GM21390 (cell line): ENCODE results near the gene TMEM183A.
A peak's percentile ranks its signal among the peaks of the same experiment; 100 is the strongest.

ENCODE experiments used
- ATAC-seq: cut with Tn5 transposase; IDR thresholded peaks from one replicate; pipeline ENCODE4 v1.9.1; 2021; ENCODE audit not compliant: unreplicated experiment

Gene TMEM183A

GRCh38 chr1:203028067-203028783 lies 21.1 kb downstream of the TMEM183A start:
- no peak for ATAC-seq

- ATAC-seq, result no peak
Observed at GRCh38 chr1:203028784-203029553, 21.8 kb downstream of the TMEM183A start.

- no peak for ATAC-seq
Observed at GRCh38 chr1:203031467-203031866, 24.3 kb downstream of the TMEM183A start.

GRCh38 chr1:203033287-203033686 lies 26.1 kb downstream of the TMEM183A start:
- ATAC-seq, result no peak

GRCh38 chr1:203033917-203034316 lies 26.7 kb downstream of the TMEM183A start:
- ATAC-seq, result no peak

GRCh38 chr1:203034422-203035110 lies 27.4 kb downstream of the TMEM183A start:
- ATAC-seq, result no peak

GRCh38 chr1:203035111-203036000 lies 28.2 kb downstream of the TMEM183A start:
- no peak for ATAC-seq

GRCh38 chr1:203036135-203036534 lies 29.0 kb downstream of the TMEM183A start:
- no peak for ATAC-seq

- ATAC-seq, result no peak
Observed at GRCh38 chr1:203036537-203036936, 29.4 kb downstream of the TMEM183A start.

GRCh38 chr1:203037509-203038190 lies 30.5 kb downstream of the TMEM183A start:
- no peak for ATAC-seq

GRCh38 chr1:203038217-203038741 lies 31.1 kb downstream of the TMEM183A start:
- ATAC-seq, result peak; percentile 56

GRCh38 chr1:203038891-203039608 lies 31.9 kb downstream of the TMEM183A start:
- ATAC-seq, result no peak

GRCh38 chr1:203039609-203040512 lies 32.7 kb downstream of the TMEM183A start:
- ATAC-seq, result no peak

- no peak for ATAC-seq
Observed at GRCh38 chr1:203040513-203041275, 33.5 kb downstream of the TMEM183A start.

GRCh38 chr1:203041351-203041932 lies 34.3 kb downstream of the TMEM183A start:
- ATAC-seq, result no peak

GRCh38 chr1:203043830-203044545 lies 36.8 kb downstream of the TMEM183A start:
- ATAC-seq, result no peak
